Fibroblast of villous mesenchyme (primary cell): ENCODE measurements around the gene KLHL36. TPM values are rescaled to one million over a fixed set of nuclear protein-coding genes. Genes with fewer than 3 reads are reported as not detected.
"Not testable (repeated sequence)": the region's sequence is repeated elsewhere in the genome, so short reads cannot be mapped to it uniquely, and the experiment has no call there.

Experiments used
- DNase-seq: peaks from one replicate; pipeline ENCODE4 v3.0.0-alpha.2; 2010; ENCODE audit warnings: low read depth
- H3K4me3 ChIP-seq: 2 replicates; pipeline ENCODE4 v1.5.1; 2011; ENCODE audit warnings: low read depth, mild to moderate bottlenecking, low read length
- CTCF ChIP-seq: IDR thresholded peaks from 2 replicates; pipeline ENCODE4 v1.5.1; 2012; ENCODE audit warnings: low read depth, mild to moderate bottlenecking, low read length; ENCODE audit not compliant: insufficient read depth
- total RNA-seq: library from RNA; depleted of rRNA; stranded (reverse); fragments of >200 nt; gene quantifications from 2 replicates; pipeline ENCODE4 v1.2.3, GENCODE V29; 2012

Gene KLHL36
- total RNA-seq, 1 donor, result 71.7 TPM

- no peak for DNase-seq
- TF ChIP-seq CTCF, result no peak
Observed at GRCh38 chr16:84629580-84629979, 18.7 kb upstream of the KLHL36 start.

GRCh38 chr16:84630009-84630408, 18.3 kb upstream of the KLHL36 start:
- TF ChIP-seq CTCF, result no peak
- no peak for DNase-seq
- H3K4me3 ChIP-seq, result no peak overlapping the region

More at GRCh38 chr16:84629580-84629979, 18.7 kb upstream of the KLHL36 start:
- no peak overlapping the region for H3K4me3 ChIP-seq

GRCh38 chr16:84630446-84631152, 17.7 kb upstream of the KLHL36 start:
- TF ChIP-seq CTCF, result no peak
- H3K4me3 ChIP-seq, result no peak overlapping the region
- no peak for DNase-seq

GRCh38 chr16:84631153-84631466, 17.2 kb upstream of the KLHL36 start:
- H3K4me3 ChIP-seq, result no peak overlapping the region
- no peak for DNase-seq
- no peak for TF ChIP-seq CTCF

GRCh38 chr16:84631886-84632285, 16.4 kb upstream of the KLHL36 start:
- no peak for DNase-seq
- H3K4me3 ChIP-seq, result no peak overlapping the region
- TF ChIP-seq CTCF, result no peak

- not testable (repeated sequence) for DNase-seq, H3K4me3 ChIP-seq
Observed at GRCh38 chr16:84632862-84633261, 15.4 kb upstream of the KLHL36 start.

GRCh38 chr16:84633622-84634021, 14.7 kb upstream of the KLHL36 start:
- TF ChIP-seq CTCF, result no peak
- no peak overlapping the region for H3K4me3 ChIP-seq
- peak; percentile 72 for DNase-seq
